Activated T-helper 1 cell treated with anti-CD3 and anti-CD28 coated beads, Interleukin-12 subunit alpha, Interleukin-12 subunit beta, Interleukin-2, Interleukin-4 antibody, amounts not matched to agents 30 ng/mL and 10 ng/mL and 1 ng/mL, durations not matched to agents 14 hours and 24 hours and 36 hours (primary cell): ENCODE measurements around the gene FYCO1. TPM values are rescaled to one million over a fixed set of nuclear protein-coding genes. Genes with fewer than 3 reads are reported as not detected.

Source experiments
- DNase-seq: peaks from one replicate; pipeline ENCODE4 v3.0.0; 2021; ENCODE audit warnings: low spot score
- H3K27ac Mint-ChIP-seq: one replicate; pipeline ENCODE4 v1.8.0; 2021; ENCODE audit warnings: mild to moderate bottlenecking, mixed read lengths
- H3K27me3 Mint-ChIP-seq: one replicate; pipeline ENCODE4 v1.8.0; 2022; ENCODE audit warnings: mild to moderate bottlenecking, moderate library complexity, mixed read lengths; ENCODE audit not compliant: insufficient read depth
- H3K36me3 Mint-ChIP-seq: one replicate; pipeline ENCODE4 v1.8.0; 2021; ENCODE audit warnings: low read depth, mixed read lengths
- H3K4me1 Mint-ChIP-seq: one replicate; pipeline ENCODE4 v1.8.0; 2021; ENCODE audit warnings: low read depth, mixed read lengths
- H3K4me3 Mint-ChIP-seq: one replicate; pipeline ENCODE4 v1.8.0; 2021; ENCODE audit warnings: mild to moderate bottlenecking, moderate library complexity, mixed read lengths
- H3K9me3 Mint-ChIP-seq: one replicate; pipeline ENCODE4 v1.8.0; 2021; ENCODE audit warnings: mixed read lengths
- intact Hi-C: fragments of 100-400 bp; cut with micrococcal nuclease; formaldehyde crosslinking; loops from one replicate; pipeline ENCODE4 v1.15.1; 2024
- total RNA-seq: library from RNA; stranded (reverse); gene quantifications from 2 replicates; pipeline ENCODE4 v1.2.3, GENCODE V29; 2022

FYCO1 gene
- total RNA-seq, 1 donor from 2014 or later, result 16.3 TPM

DNA sequence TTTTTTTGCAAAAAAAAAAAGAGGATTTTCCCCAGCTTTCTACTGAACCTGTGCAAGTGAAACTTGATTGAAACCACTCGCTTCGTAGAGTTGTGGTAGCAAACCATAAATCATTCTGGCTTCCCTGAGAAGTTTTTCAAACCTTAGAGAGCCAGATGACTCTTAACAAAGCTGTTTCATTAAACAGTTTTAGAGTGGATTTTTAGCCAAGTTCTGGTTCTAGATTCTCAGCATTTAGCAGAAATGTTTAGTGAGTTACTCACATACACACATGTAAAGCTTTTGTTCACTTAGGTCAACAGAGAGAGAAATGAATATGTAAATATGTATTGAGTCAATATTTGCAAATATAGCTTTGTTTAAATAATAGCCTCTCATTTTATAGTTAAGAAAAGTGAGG is 127.4 kb downstream of the FYCO1 start:
- Mint-ChIP-seq H3K27ac (no peak overlapping the region), H3K36me3 (no peaks in the 10 kb centered on the region), H3K4me3 (no peak overlapping the region), H3K4me1 (peaks cover 32% of the 10 kb centered on the region), H3K27me3 (peaks cover 33% of the 10 kb centered on the region), H3K9me3 (peaks cover 6% of the 10 kb centered on the region)
- intact Hi-C loops, result no loop called here
- DNase-seq, result no peak

Other genes starting within 250 kb of the FYCO1 start
- not detected in 2 replicates for gene SLC6A20, start 199.3 kb downstream of the FYCO1 start, total RNA-seq
- 5.2 and 6.5 TPM in 2 replicates for gene LZTFL1, start 153.7 kb downstream of the FYCO1 start, total RNA-seq
- gene CCR9, start 109.3 kb downstream of the FYCO1 start, total RNA-seq, result not detected in 2 replicates
- gene CXCR6, start 52.4 kb downstream of the FYCO1 start, total RNA-seq, result 27.2 and 27.9 TPM in 2 replicates
- gene XCR1, start 31.7 kb upstream of the FYCO1 start, total RNA-seq, result 0.05 and 0.08 TPM in 2 replicates
- 22.6 and 23.2 TPM in 2 replicates for gene CCR1, start 212.5 kb upstream of the FYCO1 start, total RNA-seq
- 0.29 TPM in 1 of 2 replicates, not detected in the other for gene CCR3, start 246.6 kb upstream of the FYCO1 start, total RNA-seq